Activated CD8-positive, alpha-beta T cell treated with anti-CD3 and anti-CD28 coated beads for 36 hours (primary cell): ENCODE measurements around the gene OR6C74. TPM values are rescaled to one million over a fixed set of nuclear protein-coding genes. Genes with fewer than 3 reads are reported as not detected.

ENCODE experiments used
- ATAC-seq: fragments of 200-7000 bp; cut with Tn5 transposase; one replicate; pipeline ENCODE4 v1.10.0; 2021; ENCODE audit warnings: mild to moderate bottlenecking, moderate library complexity
- CTCF ChIA-PET: fragments of 350-600 bp; sonication (Branson Sonifier 250); formaldehyde crosslinking; loops from one replicate; lab custom pipeline; 2021; ENCODE audit warnings: antibody characterized with exemption; lab: Charles Lee
- POLR2A ChIA-PET: fragments of 350-600 bp; sonication (Branson Sonifier 250); formaldehyde crosslinking; loops from one replicate; lab custom pipeline; 2021; ENCODE audit warnings: antibody characterized with exemption; lab: Charles Lee
- DNase-seq: peaks from one replicate; pipeline ENCODE4 v3.0.0-alpha.2; 2020
- H3K27ac Mint-ChIP-seq: one replicate; pipeline ENCODE4 v1.8.0; 2021; ENCODE audit warnings: mild to moderate bottlenecking, mixed read lengths
- H3K27me3 Mint-ChIP-seq: one replicate; pipeline ENCODE4 v1.8.0; 2021; ENCODE audit warnings: mixed read lengths
- H3K36me3 Mint-ChIP-seq: one replicate; pipeline ENCODE4 v1.8.0; 2021; ENCODE audit warnings: low read depth, mixed read lengths
- H3K4me1 Mint-ChIP-seq: one replicate; pipeline ENCODE4 v1.8.0; 2021; ENCODE audit warnings: low read depth, mixed read lengths
- H3K4me3 Mint-ChIP-seq: one replicate; pipeline ENCODE4 v1.8.0; 2021; ENCODE audit warnings: mild to moderate bottlenecking, moderate library complexity, mixed read lengths
- H3K9me3 Mint-ChIP-seq: one replicate; pipeline ENCODE4 v1.8.0; 2021; ENCODE audit warnings: mixed read lengths
- intact Hi-C: fragments of 100-400 bp; cut with micrococcal nuclease; formaldehyde crosslinking; loops from one replicate; pipeline ENCODE4 v1.10.0; 2022
- total RNA-seq, 2 experiments: library from RNA; stranded (reverse); gene quantifications; one replicate each; pipeline ENCODE4 v1.2.3, GENCODE V29; 2021
- TF ChIP-seq, protein P1 (sequence below): fragments of 200-600 bp; IDR thresholded peaks from one replicate; pipeline ENCODE4 v1.8.0; 2022; ENCODE audit warnings: antibody characterized with exemption, mild to moderate bottlenecking

Gene OR6C74
- total RNA-seq: not detected

DNA sequence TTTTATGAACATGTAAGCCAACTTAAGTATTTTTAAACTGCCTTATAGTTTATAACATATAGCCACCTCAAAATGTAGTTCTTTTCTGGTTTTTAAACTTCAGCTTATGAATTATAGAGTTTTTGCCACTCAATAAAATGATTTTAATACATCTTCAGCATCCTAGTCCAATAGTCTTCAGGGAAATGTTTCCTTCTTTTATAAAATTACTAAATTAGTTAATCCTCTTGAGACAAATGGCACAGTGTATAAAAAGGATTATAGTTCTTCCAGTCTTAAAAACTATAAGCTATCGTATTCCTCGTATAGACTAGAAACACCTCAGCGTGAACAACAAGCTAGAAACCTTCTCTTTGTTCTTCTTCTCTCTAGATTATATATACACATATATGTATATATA lies at the start of gene OR6C74:
TSS of gene OR6C74 (plus strand) at position 301 of the 400 bp plus-strand sequence. CDS start 2,679 bp downstream, outside the sequence.
- Mint-ChIP-seq H3K4me1 (no peaks in the 10 kb centered on the region), H3K36me3 (no peaks in the 10 kb centered on the region), H3K27ac (no peak within 1 kb of the TSS), H3K4me3 (no peak within 1 kb of the TSS), H3K9me3 (no peaks in the 10 kb centered on the region), H3K27me3 (peaks cover 14% of the 10 kb centered on the region)
- POLR2A ChIA-PET: no interaction called here
- DNase-seq (no peak), ATAC-seq (no peak)
- CTCF ChIA-PET: no interaction called here
- TF ChIP-seq, protein P1, sequence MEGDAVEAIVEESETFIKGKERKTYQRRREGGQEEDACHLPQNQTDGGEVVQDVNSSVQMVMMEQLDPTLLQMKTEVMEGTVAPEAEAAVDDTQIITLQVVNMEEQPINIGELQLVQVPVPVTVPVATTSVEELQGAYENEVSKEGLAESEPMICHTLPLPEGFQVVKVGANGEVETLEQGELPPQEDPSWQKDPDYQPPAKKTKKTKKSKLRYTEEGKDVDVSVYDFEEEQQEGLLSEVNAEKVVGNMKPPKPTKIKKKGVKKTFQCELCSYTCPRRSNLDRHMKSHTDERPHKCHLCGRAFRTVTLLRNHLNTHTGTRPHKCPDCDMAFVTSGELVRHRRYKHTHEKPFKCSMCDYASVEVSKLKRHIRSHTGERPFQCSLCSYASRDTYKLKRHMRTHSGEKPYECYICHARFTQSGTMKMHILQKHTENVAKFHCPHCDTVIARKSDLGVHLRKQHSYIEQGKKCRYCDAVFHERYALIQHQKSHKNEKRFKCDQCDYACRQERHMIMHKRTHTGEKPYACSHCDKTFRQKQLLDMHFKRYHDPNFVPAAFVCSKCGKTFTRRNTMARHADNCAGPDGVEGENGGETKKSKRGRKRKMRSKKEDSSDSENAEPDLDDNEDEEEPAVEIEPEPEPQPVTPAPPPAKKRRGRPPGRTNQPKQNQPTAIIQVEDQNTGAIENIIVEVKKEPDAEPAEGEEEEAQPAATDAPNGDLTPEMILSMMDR: no peak
- intact Hi-C loops: no loop called here

DNA sequence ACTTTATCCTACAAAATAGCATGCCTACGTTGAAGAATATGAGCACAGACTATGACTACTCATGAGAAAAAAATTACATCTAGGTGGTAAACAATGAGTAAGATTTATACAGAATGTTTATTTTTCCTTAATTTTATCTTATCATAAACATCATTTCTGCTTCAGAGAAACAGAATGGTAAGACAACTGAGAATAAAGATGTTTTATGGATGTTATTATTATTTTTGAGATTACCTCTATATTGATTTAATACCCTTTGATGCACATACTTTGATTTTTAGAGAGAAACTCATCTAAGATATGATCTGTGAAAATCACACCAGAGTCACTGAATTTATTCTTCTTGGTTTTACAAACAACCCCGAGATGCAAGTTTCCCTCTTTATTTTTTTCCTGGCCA lies 23.7 kb upstream of the OR6C74 start, which contains the start of gene OR10A7:
TSS of gene OR10A7 (plus strand) at position 301 of the 400 bp plus-strand sequence. CDS start at position 301, 0 bp downstream.
- ChIA-PET CTCF (no interaction called here), POLR2A (no interaction called here)
- H3K27ac Mint-ChIP-seq: no peak within 1 kb of the TSS
- no peaks in the 10 kb centered on the region for H3K9me3 Mint-ChIP-seq
- no peaks in the 10 kb centered on the region for H3K4me1 Mint-ChIP-seq
- H3K4me3 Mint-ChIP-seq: no peak within 1 kb of the TSS
- peaks cover 19% of the 10 kb centered on the region for H3K27me3 Mint-ChIP-seq
- intact Hi-C loops: no loop called here
- ATAC-seq: no peak
- TF ChIP-seq, protein P1: no peak
- no peak for DNase-seq
- H3K36me3 Mint-ChIP-seq: no peaks in the 10 kb centered on the region

DNA sequence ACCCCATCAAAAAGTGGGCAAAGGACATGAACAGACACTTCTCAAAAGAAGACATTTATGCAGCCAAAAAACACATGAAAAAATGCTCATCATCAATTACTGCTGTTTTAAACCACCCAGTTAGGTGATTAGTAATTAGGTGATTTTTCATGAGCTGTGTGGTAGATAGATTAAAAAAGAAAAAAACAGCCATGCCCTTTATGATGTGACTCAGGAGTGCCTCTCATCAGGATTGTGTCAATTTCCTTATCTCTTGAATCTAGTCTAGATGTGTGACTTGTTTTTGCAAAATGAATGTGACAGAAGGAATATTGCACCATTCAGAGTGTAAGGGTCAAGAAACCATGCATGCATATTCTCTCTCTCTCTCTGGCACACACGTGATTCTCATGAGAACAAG lies 17.9 kb upstream of the OR6C74 start:
- no peak for DNase-seq
- intact Hi-C loops: no loop called here
- Mint-ChIP-seq H3K9me3 (no peaks in the 10 kb centered on the region), H3K27ac (no peak overlapping the region), H3K4me1 (no peaks in the 10 kb centered on the region), H3K36me3 (no peaks in the 10 kb centered on the region), H3K27me3 (peaks cover 24% of the 10 kb centered on the region), H3K4me3 (no peak overlapping the region)
- ChIA-PET POLR2A (no interaction called here), CTCF (no interaction called here)
- no peak for ATAC-seq
- TF ChIP-seq, protein P1: no peak

DNA sequence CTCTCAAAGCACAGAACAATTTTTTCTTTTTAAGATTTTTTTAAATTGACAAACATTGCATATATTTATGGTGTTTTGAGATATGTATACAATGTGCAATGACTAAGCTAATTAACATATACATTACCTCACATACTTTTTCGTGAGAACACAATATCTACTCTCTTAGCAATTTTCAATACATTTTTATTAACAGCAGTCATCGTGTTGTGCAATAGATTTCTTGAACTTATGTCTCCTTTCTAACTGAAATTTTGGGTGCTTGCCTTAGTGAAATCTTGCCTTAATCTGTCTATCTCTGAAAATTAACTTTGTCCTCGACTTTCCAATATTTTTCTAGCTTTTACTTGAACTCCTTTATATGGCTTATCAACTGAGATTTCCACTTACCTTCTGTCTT lies 16.8 kb upstream of the OR6C74 start:
- Mint-ChIP-seq H3K27ac (no peak overlapping the region), H3K9me3 (no peaks in the 10 kb centered on the region), H3K4me1 (no peaks in the 10 kb centered on the region), H3K4me3 (no peak overlapping the region), H3K36me3 (no peaks in the 10 kb centered on the region), H3K27me3 (peaks cover 21% of the 10 kb centered on the region)
- ChIA-PET CTCF (no interaction called here), POLR2A (no interaction called here)
- intact Hi-C loops: no loop called here
- TF ChIP-seq, protein P1: no peak
- DNase-seq (no peak), ATAC-seq (no peak)

DNA sequence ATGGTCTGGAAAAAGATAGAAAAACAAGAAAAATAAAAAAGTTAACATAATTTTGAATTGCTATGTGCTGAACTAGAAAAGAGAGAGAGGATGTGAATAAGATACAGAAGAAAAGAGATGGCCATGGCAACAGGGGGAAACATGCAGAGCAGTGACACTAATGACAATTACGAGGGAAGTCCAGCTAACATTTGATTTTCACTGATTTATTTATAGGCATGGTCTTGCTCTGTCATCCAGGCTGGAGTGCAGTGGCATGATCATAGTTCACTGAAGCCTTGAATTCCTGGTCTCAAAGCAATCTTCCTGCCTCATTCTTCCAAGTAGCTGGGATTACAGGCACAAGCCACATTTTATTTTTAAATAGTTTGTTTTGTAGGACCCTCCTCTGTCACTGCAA lies 1.8 kb downstream of the OR6C74 start:
- TF ChIP-seq, protein P1: no peak
- Mint-ChIP-seq H3K27me3 (peaks cover 17% of the 10 kb centered on the region), H3K27ac (no peak overlapping the region), H3K4me3 (no peak overlapping the region), H3K36me3 (no peaks in the 10 kb centered on the region), H3K4me1 (no peaks in the 10 kb centered on the region), H3K9me3 (no peaks in the 10 kb centered on the region)
- intact Hi-C loops: no loop called here
- no peak for ATAC-seq
- no peak for DNase-seq
- ChIA-PET POLR2A (no interaction called here), CTCF (no interaction called here)
